Ascending aorta (tissue), 2 donors: Measurements from ENCODE around the gene ASB15. TPM values are rescaled to one million over a fixed set of nuclear protein-coding genes. Genes with fewer than 3 reads are reported as not detected.

Source experiments
- DNase-seq, 2 donors: peaks; one replicate each; pipeline ENCODE4 v3.0.0-alpha.2; 2019; ENCODE audit warnings: low spot score in 2 of 2
- H3K27ac ChIP-seq, 2 donors: fragments of 200-600 bp; sonication (generic); one replicate each; pipeline ENCODE4 v1.5.1; 2016 to 2017; ENCODE audit warnings: mild to moderate bottlenecking in 1 of 2
- H3K27me3 ChIP-seq: fragments of 200-600 bp; sonication (generic); one replicate; pipeline ENCODE4 v1.5.1; 2017
- H3K36me3 ChIP-seq, 2 donors: fragments of 200-600 bp; sonication (generic); one replicate each; pipeline ENCODE4 v1.5.1; 2016
- H3K4me1 ChIP-seq, 2 donors: fragments of 200-600 bp; sonication (generic); one replicate each; pipeline ENCODE4 v1.5.1; 2016 to 2017; ENCODE audit warnings: mild to moderate bottlenecking in 1 of 2
- H3K4me3 ChIP-seq, 2 donors: fragments of 200-600 bp; sonication (generic); one replicate each; pipeline ENCODE4 v1.5.1; 2016 to 2017; ENCODE audit warnings: mild to moderate bottlenecking in 1 of 2
- H3K9me3 ChIP-seq, 2 donors: fragments of 200-600 bp; sonication (generic); one replicate each; pipeline ENCODE4 v1.5.1; 2016
- intact Hi-C: fragments of 100-400 bp; cut with DNase I; formaldehyde crosslinking; loops from one replicate; pipeline ENCODE4 v1.15.1; 2023
- total RNA-seq: library from RNA; depleted of rRNA; stranded (reverse); fragments of >200 nt; gene quantifications from one replicate; pipeline ENCODE4 v1.1.0, GENCODE V29; 2016
- TF ChIP-seq, protein P1 (sequence below), 3 experiments: fragments of 200-600 bp in 2 of 3; fragments of 450-650 bp in 1 of 3; sonication (generic) in 2 of 3; IDR thresholded peaks; one replicate each; pipeline ENCODE4 v1.5.1; 2016 to 2019; ENCODE audit warnings: antibody characterized with exemption in 3 of 3, mild to moderate bottlenecking in 1 of 3, moderate library complexity in 1 of 3

Gene ASB15
- total RNA-seq, 1 donor from 2014 or later = not detected

DNA sequence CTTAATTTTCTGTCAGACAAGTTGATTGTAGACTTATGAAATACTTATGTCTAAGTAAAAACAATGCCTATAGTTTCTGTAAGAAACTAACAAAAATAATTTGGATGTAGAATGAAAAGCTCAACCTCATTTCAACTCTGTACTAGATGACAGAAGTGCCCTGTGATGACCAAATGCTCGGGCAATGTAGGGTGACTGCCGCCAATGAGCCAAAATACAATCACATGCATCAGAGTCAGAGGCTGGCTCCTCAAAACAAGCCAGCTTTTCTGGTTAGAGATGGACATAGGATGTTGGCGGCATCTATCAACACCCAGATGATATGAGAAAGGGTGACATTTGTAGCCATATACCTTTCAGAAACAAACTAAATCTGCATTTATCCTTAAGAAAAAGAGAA is 78.0 kb downstream of the ASB15 start:
- DNase-seq = no peak
- Histone ChIP-seq H3K4me3 (no peak overlapping the region), H3K27ac (no peak overlapping the region), H3K27me3 (no peaks in the 10 kb centered on the region), H3K9me3 (no peaks in the 10 kb centered on the region), H3K4me1 (no peaks in the 10 kb centered on the region), H3K36me3 (peaks cover 0 to 21% of the 10 kb centered on the region in 2 donors)
- TF ChIP-seq, protein P1, sequence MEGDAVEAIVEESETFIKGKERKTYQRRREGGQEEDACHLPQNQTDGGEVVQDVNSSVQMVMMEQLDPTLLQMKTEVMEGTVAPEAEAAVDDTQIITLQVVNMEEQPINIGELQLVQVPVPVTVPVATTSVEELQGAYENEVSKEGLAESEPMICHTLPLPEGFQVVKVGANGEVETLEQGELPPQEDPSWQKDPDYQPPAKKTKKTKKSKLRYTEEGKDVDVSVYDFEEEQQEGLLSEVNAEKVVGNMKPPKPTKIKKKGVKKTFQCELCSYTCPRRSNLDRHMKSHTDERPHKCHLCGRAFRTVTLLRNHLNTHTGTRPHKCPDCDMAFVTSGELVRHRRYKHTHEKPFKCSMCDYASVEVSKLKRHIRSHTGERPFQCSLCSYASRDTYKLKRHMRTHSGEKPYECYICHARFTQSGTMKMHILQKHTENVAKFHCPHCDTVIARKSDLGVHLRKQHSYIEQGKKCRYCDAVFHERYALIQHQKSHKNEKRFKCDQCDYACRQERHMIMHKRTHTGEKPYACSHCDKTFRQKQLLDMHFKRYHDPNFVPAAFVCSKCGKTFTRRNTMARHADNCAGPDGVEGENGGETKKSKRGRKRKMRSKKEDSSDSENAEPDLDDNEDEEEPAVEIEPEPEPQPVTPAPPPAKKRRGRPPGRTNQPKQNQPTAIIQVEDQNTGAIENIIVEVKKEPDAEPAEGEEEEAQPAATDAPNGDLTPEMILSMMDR (IDR thresholded peaks at IDR 0.05) = no peak
- intact Hi-C loops = no loop called here

DNA sequence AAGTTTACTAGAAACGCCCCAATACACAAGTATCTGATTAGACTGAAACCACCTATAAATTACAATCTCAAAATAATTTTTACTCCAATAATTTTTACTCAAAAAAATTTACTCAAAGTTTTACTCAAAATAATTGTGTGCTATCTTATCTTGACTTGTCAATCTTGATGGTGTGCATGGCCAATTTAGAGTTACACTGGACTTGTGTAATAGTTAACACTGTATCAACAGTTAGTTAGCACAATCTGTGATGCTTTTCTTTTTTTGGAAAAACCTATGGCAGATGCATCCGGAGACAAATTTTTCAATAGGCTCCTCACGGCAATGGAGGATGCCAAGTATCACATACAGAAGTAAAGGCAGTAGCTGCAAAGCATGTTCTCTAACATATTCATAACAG is 79.0 kb downstream of the ASB15 start:
- no peak for DNase-seq
- H3K27me3 ChIP-seq = no peaks in the 10 kb centered on the region
- peaks cover 0 to 21% of the 10 kb centered on the region in 2 donors for H3K36me3 ChIP-seq
- no peaks in the 10 kb centered on the region for H3K9me3 ChIP-seq
- TF ChIP-seq, protein P1 (IDR thresholded peaks at IDR 0.05) = no peak
- intact Hi-C loops = no loop called here
- H3K4me1 ChIP-seq = no peaks in the 10 kb centered on the region
- H3K27ac ChIP-seq = no peak overlapping the region
- no peak overlapping the region for H3K4me3 ChIP-seq

DNA sequence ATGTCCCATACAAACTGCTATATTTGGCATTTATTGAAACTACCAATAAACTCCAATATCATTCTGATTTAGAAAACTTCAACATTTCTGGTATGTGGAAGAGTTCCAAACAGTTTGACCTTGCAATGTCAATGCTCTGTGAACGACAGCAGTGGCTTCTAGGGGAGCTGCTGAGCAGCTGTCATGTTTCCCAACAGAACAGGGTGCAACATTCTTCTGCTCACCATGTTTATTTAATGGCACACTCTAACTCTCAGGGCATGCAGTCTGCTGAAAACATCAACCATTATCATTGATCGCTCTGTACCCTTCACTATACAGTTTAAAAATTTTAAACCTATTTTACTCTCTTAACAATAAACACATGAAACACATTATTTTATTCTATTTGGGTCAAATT is 79.9 kb downstream of the ASB15 start:
- Histone ChIP-seq H3K4me1 (no peaks in the 10 kb centered on the region), H3K27ac (no peak overlapping the region), H3K4me3 (no peak overlapping the region), H3K36me3 (peaks cover 0 to 21% of the 10 kb centered on the region in 2 donors), H3K27me3 (no peaks in the 10 kb centered on the region), H3K9me3 (no peaks in the 10 kb centered on the region)
- no peak for DNase-seq
- TF ChIP-seq, protein P1 (IDR thresholded peaks at IDR 0.05) = no peak
- intact Hi-C loops = no loop called here

DNA sequence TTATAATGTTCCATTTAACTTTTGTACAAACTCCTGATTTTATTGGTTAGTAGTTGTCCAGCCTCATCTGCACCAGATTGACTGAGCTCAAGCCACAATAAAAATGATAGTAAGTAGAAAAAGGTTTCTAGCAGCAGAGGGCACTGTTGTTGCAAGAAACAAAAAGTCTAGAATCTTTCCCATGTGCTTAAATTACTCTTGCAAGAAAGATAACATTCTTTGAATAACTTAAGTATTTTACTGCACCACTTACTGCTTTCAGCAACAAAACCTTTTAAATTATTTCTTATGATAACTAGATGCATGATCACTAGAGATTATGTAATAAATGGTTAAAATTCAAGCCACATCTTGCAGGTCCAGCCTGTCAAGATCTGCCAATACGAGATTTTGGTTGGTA is 81.1 kb downstream of the ASB15 start:
- H3K4me3 ChIP-seq = no peak overlapping the region
- H3K4me1 ChIP-seq = no peaks in the 10 kb centered on the region
- H3K27ac ChIP-seq = no peak overlapping the region
- no peaks in the 10 kb centered on the region for H3K27me3 ChIP-seq
- TF ChIP-seq, protein P1 (IDR thresholded peaks at IDR 0.05) = peak; percentile 33 to 61 (median 38)
- H3K9me3 ChIP-seq = no peaks in the 10 kb centered on the region
- intact Hi-C loops = loop anchor here (1.0 kb wide), 1 partner anchor 183 kb away; no protein-coding TSS in a partner anchor
- peaks cover 0 to 21% of the 10 kb centered on the region in 2 donors for H3K36me3 ChIP-seq
- no peak for DNase-seq

DNA sequence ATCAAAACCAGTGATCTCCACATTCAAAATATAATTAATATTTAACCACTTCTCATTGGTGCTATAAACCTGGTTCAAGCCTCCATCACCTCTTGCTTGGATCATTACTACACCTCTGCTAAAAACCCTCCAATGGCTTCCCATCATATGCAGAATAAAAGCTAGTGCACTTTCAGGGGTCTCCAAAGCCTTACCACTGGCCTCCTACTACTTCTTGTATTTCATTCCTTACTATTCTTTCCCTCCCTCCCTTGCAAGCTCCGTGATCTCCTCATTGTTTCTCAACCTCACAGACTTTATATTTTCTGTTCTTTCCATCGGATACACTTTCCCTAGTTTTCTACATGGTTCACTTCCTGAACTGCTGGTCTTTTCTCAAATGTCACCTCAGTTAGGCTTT is 85.5 kb downstream of the ASB15 start:
- Histone ChIP-seq H3K9me3 (no peaks in the 10 kb centered on the region), H3K4me1 (no peaks in the 10 kb centered on the region), H3K27me3 (no peaks in the 10 kb centered on the region), H3K4me3 (no peak overlapping the region), H3K36me3 (peaks cover under 1 to 34% of the 10 kb centered on the region in 2 donors), H3K27ac (no peak overlapping the region)
- DNase-seq = no peak
- TF ChIP-seq, protein P1 (IDR thresholded peaks at IDR 0.05) = no peak
- intact Hi-C loops = no loop called here

DNA sequence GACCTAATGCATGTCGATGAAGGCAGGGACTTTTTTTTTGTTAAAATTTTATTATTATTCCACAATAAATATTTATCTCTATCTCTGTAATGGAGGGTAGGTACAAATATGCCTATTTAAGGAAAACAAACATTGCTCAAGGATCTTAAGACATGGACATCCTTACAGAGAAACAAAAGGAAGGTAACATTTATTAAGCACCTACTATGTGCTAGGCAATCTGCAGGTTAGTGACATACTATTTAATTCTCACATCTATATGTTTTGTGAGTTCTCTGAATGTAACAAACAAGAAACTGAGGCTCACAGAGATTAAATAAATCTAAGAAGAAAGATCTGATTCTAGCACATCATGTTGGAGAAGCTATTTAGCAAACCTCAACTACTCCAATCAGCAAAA is 86.1 kb downstream of the ASB15 start:
- H3K36me3 ChIP-seq = peaks cover 6 to 39% of the 10 kb centered on the region in 2 donors
- TF ChIP-seq, protein P1 (IDR thresholded peaks at IDR 0.05) = no peak
- intact Hi-C loops = no loop called here

More for the DNA sequence above, 86.1 kb downstream of the ASB15 start:
- no peaks in the 10 kb centered on the region for H3K27me3 ChIP-seq
- no peak overlapping the region for H3K4me3 ChIP-seq
- no peaks in the 10 kb centered on the region for H3K4me1 ChIP-seq
- H3K27ac ChIP-seq = no peak overlapping the region
- H3K9me3 ChIP-seq = no peaks in the 10 kb centered on the region
- DNase-seq = no peak
